ENCODE results near the gene EMID1. TPM values are rescaled to one million over a fixed set of nuclear protein-coding genes. Genes with fewer than 3 reads are reported as not detected.

The EMID1 gene
- total RNA-seq, 1 donor from 2014 or later: 0.64 TPM

- H3K27ac ChIP-seq: no peak overlapping the region
- TF ChIP-seq CTCF (IDR thresholded peaks at IDR 0.05): no peak
- H3K27me3 ChIP-seq: no peaks in the 10 kb centered on the region
- no peak for DNase-seq (ENCODE audit: low spot score in 2 of 2)
- H3K4me3 ChIP-seq: no peak overlapping the region
- intact Hi-C loops (cut with DNase I): no loop called here
- H3K9me3 ChIP-seq: no peaks in the 10 kb centered on the region
- no peaks in the 10 kb centered on the region for H3K36me3 ChIP-seq
- H3K4me1 ChIP-seq: no peaks in the 10 kb centered on the region
Observed at GRCh38 chr22:29214232-29214631, 8.5 kb downstream of the EMID1 start.

- H3K4me3 ChIP-seq: no peak overlapping the region
- DNase-seq (ENCODE audit: low spot score in 2 of 2): peak in 1 of 2 donors; percentile 61
- intact Hi-C loops (cut with DNase I): no loop called here
- no peak overlapping the region for H3K27ac ChIP-seq
- H3K9me3 ChIP-seq: no peaks in the 10 kb centered on the region
- no peaks in the 10 kb centered on the region for H3K4me1 ChIP-seq
- H3K27me3 ChIP-seq: no peaks in the 10 kb centered on the region
- TF ChIP-seq CTCF (IDR thresholded peaks at IDR 0.05): no peak
- H3K36me3 ChIP-seq: no peaks in the 10 kb centered on the region
Observed at GRCh38 chr22:29215012-29215860, 9.5 kb downstream of the EMID1 start.

GRCh38 chr22:29216011-29216872 lies 10.5 kb downstream of the EMID1 start:
- intact Hi-C loops (cut with DNase I): no loop called here
- no peak overlapping the region for H3K4me3 ChIP-seq
- TF ChIP-seq CTCF (IDR thresholded peaks at IDR 0.05): no peak

GRCh38 chr22:29216873-29217666 lies 11.4 kb downstream of the EMID1 start:
- peak in 1 of 2 donors; percentile 61 for DNase-seq (ENCODE audit: low spot score in 2 of 2)
- H3K4me1 ChIP-seq: no peaks in the 10 kb centered on the region
- H3K9me3 ChIP-seq: no peaks in the 10 kb centered on the region
- intact Hi-C loops (cut with DNase I): no loop called here
- H3K27me3 ChIP-seq: no peaks in the 10 kb centered on the region
- no peaks in the 10 kb centered on the region for H3K36me3 ChIP-seq
- no peak overlapping the region for H3K27ac ChIP-seq
- no peak overlapping the region for H3K4me3 ChIP-seq
- no peak for TF ChIP-seq CTCF (IDR thresholded peaks at IDR 0.05)

More at GRCh38 chr22:29216011-29216872, 10.5 kb downstream of the EMID1 start:
- H3K9me3 ChIP-seq: no peaks in the 10 kb centered on the region
- no peaks in the 10 kb centered on the region for H3K4me1 ChIP-seq
- H3K27ac ChIP-seq: no peak overlapping the region
- peak in 1 of 2 donors; percentile 45 for DNase-seq (ENCODE audit: low spot score in 2 of 2)
- H3K27me3 ChIP-seq: no peaks in the 10 kb centered on the region
- H3K36me3 ChIP-seq: no peaks in the 10 kb centered on the region
